ENCODE measurements around the gene SPDL1.

The SPDL1 gene

DNA sequence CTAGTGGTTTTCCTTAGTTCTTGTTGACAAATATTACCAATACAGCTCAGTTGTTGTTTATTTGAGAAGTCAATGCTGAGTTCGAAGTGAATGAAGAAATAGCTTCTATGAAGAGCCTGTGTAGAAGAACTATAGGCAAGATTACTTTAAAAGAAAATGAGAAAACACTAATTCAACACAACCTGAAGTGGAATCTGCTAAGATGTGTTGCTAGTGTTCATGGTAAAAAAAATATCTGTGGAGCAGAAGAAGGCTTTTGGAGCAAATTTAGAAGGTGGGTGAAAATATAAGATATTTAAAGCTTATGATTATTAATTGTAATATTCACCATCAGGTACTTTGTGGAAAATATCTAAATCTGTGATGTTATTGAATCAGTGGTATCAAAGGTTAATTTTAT, 51.0 kb downstream of the SPDL1 start:
- DNase-seq: no peak

- no peak for DNase-seq
Measured at GRCh38 chr5:169635936-169636335, 52.4 kb downstream of the SPDL1 start.

DNA sequence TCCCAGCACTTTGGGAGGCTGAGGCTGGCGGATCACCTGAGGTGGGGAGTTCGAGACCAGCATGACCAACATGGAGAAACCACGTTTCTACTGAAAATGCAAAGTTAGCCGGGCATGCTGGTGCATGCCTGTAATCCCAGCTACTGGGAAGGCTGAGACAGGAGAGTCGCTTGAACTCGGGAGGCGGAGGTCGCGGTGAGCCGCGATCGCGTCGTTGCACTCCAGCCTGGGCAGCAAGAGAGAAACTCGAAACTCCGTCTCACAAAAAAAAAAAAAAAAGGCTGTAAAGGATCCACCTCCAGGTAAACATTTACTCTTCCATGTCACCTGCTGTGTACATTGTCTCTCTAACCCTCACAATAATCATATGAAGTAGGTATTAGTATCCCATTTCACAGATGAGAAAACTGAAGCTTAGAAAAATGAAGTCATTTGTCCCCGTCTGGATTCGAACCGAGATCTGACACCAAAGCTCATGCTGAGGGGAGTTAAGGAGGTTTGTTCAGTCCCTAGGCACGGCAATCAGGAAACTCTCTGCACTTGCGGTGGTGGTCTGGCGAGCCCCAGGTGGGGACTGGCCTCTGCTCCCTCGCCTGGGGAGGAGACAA, 53.0 kb downstream of the SPDL1 start:
- no peak for DNase-seq

- no peak for DNase-seq
Measured at GRCh38 chr5:169637085-169637548, 53.5 kb downstream of the SPDL1 start, which contains the start of gene DOCK2. DOCK2 (plus strand) TSS chr5:169637275; CDS start chr5:169637327, 52 bp downstream.

GRCh38 chr5:169637549-169638121, 54.1 kb downstream of the SPDL1 start:
- no peak for DNase-seq

GRCh38 chr5:169641253-169641652, 57.7 kb downstream of the SPDL1 start:
- no peak for DNase-seq

- no peak for DNase-seq
Measured at GRCh38 chr5:169646856-169647255, 63.3 kb downstream of the SPDL1 start.

DNA sequence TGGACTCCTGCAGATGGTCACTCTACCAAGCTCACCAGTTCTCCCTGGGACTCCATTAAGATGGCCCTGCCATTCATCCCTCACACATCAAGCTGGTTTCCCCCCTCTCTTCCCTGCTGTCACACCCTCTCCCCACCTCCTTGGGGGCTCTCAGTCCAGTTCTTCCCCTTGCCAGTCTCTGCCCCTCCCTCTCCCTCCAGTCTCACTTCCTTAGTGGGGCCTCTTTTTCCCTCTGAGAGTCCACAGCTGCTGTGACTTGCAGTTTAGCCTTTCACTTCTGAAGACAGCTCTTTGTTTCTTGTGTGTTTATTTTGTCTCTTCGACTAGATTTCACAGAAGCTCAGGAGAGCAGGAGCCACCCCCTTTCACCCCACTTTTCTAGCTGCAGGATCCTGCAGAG, 64.0 kb downstream of the SPDL1 start:
- DNase-seq: no peak

DNA sequence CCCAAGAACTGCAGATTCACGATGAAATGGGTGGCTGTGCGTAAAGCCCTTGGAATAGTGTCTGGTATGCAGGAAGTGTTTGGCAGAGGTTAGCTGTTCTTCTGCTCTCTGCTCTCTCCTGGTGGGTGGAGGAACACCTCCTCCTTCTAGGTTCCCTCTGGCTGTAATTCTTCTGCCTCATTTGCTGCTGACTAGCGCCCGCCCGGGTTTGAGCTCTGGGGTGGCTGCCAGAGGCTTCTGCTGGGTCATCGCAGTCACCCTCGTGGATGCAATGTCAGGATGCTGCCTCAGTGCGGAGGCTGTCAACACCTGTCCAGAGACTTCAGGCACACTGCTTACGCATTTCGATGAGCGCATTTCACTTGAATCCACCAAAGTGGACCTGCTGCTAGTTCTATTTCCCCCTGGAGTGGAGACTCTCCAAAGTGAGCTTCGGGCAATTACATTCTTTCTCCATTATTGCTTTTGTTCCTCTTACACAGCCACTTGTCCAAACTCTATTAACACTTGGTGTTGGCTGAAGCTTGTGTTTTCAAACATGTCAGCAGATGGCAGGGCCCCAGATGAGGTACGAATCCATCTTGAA, 65.2 kb downstream of the SPDL1 start:
- DNase-seq: no peak

DNA sequence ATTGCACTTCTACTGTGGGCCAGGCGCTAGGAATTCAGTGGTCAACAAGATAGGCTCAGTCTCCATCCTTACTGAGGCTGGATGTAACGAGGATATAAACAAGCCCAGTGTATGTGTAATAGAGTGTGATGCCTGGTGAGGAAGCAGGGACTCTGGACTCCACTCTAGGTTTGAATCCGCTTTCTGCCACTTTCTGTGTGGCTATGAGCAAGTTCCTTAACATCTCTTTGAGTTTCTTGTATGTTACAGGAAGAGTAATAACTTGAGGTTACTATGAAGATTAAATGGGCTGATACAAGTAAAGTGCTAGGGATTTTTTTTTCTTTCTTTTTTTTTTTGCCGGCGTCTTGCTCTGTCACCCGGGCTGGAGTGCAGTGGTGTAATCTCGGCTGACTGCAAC, 65.9 kb downstream of the SPDL1 start:
- no peak for DNase-seq

DNA sequence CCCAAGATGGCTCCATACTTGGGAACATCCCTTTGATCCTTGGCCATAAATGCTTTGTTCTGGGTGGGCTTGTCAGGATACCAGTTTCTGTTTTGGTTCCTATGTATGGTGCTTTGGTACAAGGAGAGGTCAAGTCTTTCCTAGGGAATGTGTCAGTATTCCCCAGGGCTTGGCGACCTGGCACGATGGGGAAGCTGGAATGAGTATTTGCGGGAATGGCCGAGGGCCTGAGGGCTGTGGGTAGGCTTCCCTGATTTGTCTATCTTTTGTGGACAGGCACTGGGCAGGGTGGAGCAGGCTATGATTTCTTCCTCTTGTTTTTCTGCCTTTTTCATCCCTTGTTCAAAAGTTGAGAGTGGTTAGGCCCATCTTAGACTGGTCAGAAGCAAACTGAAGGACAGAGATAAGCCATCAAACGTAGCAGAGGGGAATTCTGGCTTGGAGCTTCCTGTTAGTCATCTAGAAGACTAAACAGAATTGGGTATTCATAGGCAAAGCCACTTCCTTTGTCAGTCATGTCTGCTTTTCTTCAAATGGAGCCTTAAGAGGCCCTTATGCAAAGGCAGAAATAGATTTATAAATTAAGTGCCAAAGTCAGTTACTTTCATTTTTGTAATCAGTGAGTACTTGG, 67.2 kb downstream of the SPDL1 start:
- no peak for DNase-seq

DNA sequence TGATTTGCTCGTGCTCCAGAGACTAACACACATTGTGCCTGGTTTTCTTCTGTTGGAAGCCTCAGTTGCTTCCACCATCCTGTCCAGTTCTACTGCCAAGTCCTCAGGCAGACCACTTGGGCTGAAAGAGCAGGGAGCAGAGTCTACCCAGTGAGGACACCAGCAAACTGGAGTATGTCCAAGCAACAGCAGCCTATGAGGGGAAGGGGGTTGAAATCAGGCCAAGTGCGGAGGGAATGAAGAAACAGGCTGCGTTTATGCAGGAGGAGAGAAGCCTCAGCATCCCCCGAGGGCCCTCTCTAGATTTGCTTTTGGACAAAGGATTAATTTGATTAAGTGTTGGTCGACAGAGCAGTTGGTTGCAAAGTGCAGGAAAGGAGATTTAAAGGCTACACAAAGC, 68.0 kb downstream of the SPDL1 start:
- DNase-seq: no peak

DNA sequence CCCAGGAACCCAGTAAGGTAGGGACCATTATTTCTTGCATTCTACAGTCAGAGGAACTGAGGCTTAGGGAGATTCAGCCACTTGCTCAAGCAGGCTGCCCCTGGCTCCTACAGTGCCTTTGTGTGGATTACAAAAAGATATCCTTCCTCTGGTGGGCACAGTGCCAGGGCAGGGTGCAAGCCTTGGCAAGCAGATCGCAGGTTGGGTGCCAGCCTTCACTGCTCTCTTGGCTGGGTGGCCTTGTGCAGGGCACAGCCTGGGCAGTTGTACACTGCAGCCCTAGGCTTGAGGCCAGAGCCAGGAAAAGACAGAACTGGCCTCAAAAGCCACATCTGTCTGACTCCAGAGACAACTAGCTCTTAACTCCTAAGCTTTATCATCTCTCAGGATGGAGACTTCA, 68.5 kb downstream of the SPDL1 start:
- no peak for DNase-seq

DNA sequence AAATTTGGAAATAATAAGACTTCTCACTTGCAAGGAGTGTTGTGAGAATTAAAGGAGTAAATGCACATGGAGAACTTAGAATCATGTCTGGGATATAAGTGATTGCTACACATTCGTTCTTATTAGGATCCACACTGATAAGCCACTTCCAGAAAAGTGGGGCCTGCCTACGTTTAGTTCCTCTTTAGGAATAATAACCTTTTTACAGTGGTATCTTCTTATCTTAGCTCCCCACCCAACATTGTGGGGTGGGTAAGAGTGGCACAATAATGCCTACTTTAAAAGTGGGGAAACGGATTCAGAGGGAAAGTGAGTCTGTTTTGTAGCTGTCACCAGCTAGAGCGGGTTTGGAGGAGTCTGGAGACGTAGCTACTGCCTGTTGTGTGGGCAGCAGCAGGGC, 69.5 kb downstream of the SPDL1 start:
- DNase-seq: no peak

All from NCI-H1417 (cell line).